ENCODE data around the gene APOA1.

The APOA1 gene

DNA sequence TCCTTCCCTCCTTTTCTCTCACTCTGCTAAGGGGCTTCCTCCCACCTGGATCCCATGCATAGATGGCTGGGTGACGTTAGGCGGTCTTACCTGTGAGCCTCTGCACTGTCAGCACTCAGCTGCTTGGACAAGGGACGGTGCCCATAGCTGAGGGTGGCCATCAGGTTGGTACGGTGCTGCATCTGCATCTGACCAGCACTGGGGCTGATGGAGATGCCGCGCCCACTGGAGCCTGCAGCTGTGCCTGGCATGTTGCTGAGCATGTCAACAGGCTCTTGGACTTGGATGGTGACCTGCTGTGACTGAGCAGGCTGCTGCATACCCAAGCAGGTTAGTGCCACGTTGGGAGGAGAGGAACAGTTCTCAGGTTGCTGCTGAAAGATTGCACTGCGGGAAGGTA is 21.8 kb upstream of the APOA1 start:
- no peak for DNase-seq

DNA sequence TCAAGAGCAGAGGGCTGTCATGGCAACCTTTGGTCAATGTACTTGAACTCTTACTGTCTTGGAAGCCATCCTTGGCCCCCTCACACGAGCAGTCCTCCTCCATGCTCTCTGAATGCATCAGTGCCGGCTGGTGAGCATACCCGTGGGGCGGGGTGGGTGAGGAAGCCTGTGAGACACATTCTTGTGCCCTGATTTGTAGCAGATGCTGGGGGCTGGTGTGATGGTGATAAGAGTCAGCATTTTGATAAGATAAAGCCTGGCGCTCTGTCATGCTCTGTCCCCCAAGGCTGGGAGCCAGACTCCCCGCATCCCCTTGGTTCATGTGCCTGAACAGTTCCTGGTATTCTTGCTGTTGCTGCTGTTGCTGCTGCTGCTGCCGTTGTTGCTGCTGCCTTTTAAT is 20.5 kb upstream of the APOA1 start:
- DNase-seq: no peak

DNA sequence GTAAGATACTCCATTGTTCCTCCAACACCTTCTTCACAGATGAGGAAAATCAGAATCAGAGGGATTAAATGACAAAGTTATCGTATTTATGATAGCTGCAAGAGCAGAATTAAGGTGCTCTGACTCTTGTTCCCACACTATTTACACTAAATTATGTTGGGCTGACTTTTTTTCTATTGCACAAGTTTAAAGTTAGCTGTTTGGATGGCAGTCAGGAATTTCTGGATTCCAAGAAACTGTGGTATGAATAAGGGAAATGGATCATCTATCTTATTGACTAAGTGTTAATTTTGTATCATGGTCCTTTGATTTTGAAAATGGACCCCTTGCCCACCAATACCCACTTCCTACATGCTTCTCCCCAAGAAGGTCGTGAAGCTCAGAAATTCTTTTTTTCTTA is 19.9 kb upstream of the APOA1 start:
- DNase-seq: no peak

DNA sequence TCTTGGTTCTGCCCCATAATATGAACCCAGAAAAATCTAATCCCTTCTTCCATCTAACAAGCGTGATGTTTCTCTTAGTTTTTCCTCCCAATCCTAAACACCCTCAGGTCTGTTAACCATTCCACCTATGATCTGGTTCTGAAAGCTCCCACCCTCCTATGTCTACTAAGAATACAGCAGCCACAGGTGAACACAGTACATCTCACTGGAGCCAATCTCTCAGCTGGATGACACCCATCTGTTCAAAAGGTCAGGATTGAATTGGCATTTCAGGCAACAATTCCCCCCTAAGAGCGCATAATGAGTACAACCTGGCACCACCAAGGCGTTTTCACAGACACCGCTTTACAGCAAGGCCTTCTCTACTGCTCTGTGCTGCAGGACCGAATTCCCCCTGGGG is 19.0 kb upstream of the APOA1 start:
- DNase-seq: no peak

DNA sequence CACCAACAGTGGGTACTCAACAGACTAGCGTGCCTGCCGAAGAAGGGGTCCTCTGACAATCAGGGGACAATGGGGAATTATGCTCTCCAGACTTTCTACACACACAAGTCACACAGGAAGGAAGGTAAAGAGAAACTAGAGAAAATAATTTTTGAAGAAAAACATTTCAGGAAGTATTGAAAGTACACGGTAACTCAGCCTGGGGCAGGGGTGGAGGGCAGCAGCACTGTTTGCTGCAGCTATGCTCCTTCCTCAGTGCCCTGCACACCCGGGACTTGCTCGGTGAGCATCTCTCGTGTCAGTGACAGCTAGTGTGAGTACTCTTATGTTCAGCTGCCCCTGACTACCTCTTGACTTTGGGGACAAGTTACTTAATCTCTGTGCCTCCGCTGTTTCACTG is 18.0 kb upstream of the APOA1 start:
- DNase-seq: no peak

DNA sequence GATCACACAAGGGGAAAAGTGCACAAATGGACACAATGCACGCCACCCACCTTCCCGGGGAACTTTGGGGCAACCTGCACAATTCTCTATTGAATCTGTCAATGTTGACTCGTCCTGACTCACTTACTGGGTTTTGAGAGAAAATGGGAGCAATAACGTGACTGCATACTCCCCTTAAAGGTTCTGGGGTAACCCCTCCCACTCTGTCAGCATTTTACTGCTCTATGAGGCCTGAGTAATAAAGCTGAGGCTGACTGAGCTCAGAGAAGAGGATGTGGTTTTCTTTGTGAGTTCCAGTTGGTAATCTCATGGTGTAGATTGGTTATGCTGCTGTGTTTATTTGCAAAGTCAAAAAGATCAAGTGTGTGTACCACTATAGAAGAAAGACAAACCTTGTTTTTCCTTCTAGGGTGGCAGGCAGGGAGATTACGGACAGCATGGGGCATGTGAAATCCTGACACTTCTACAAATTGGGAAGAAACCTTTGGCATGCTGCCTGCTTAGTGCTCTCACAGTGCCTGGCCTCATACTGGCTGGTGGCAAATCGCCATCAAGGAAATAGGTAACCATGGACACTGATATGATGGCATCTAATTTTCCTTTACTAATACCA is 16.1 kb upstream of the APOA1 start:
- DNase-seq: no peak

DNA sequence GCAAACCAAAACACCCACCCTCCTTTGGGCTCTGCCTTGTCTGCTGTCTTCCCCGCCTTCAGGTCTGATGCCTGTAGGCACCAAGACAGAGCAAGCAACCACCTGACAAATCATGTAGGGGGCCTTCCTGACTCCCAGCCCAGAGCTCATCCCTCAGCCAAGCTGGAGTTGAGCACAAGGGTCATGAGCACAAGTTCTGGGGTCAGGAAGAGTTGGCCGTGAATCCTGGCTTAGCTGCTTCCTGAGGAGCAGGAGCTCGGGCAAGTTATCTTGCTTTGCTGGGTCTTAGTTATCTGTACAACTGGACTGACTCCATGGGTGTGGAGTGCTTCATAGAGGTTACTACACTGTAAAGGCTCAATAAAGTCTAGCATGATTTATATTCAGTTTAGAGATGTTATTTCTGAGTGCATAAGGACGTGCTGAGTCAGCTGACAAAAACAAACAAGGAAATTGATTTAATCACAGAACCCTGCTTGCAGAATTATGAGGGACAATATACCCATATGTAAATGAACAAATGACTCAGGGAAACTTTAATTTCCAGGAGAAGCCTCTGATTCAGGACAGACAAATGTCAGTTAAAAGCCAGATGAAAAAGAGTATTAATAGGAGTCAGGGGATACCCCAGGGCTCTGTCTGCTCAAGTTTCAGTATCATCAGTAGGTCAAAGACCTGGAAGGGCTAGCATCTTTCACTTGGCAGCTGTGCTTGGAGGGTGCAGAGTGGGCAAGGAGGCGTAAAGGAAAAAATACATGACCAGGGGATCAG is 15.0 kb upstream of the APOA1 start:
- peak in 1 of 56 donors; percentile 10 for DNase-seq

DNA sequence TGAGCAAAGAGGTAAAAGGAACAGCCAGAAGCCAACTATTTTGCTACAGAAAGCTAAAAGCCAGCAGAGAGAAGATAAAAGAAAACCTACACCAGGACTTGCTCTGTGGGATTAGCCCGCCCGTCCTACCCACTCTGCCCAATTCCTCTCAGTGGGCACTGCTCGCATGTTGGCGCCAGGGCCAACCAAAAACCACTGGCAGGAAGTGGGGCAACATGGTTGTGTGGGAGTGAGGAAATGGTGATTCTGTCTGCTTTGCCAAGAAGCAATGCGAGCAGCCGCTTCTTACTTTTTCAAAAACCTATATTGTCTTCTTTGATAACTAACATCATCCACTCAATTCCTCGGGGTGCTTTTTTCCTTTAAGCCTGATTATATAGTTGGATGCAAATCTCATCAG is 14.2 kb upstream of the APOA1 start:
- DNase-seq: peak in 2 of 56 donors; percentile 17 to 26

DNA sequence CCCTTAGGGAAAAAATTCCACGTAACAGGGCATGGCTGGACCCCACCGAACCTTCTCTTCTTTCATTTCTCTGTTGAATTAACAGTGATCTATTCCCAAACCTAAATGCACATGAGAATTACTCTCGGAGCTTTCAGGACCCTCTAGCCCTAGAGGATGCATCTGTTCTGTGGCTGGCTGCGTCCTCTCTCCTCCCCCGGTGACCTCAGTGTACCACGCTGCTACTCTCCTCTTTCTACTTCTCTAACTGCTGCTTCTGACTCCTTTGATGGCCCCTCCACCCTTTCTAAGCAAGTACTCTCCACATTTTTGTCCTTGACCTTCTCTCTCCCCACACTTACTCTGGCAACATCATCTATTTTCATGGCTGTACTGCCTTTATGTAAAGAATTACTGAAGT is 12.1 kb upstream of the APOA1 start:
- DNase-seq: no peak

DNA sequence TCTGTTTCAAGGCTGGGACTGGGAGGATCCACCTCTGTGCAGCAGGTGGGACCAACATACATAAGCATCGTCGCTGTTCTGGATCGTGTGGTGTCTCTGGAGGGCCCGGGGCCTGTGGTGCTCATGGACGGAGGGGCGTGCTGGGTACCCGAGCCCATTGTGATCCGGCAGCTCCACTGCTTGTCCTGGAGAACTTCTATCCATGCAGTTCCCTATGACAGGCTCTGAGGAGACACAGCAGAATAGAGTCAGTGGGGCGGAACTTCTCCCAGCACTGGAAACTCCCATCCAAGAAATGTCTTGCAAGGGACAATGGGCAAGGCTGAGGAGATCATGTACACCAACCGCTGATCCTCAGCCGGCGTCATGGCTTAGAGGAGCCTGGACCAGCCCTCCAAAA is 11.6 kb upstream of the APOA1 start:
- DNase-seq: no peak

DNA sequence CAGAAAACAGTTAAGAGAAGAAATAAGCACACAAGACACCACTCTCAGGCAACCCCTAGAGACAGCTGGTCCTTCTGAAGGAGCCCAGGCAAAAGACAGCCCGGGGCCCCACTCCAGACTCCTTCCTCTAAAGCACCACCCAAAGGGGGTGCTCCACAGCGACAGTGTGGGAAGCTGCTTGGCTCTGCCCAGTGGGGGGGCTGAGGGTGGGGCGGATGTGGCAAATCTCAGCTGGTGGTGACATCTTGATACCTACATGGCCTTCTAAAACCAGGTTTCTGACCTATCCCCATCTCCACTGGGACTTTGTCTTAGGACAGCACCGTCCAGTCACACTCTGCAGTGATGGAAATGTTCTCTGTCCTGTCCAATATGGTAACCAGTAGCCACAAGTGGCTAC is 10.2 kb upstream of the APOA1 start:
- DNase-seq: no peak

DNA sequence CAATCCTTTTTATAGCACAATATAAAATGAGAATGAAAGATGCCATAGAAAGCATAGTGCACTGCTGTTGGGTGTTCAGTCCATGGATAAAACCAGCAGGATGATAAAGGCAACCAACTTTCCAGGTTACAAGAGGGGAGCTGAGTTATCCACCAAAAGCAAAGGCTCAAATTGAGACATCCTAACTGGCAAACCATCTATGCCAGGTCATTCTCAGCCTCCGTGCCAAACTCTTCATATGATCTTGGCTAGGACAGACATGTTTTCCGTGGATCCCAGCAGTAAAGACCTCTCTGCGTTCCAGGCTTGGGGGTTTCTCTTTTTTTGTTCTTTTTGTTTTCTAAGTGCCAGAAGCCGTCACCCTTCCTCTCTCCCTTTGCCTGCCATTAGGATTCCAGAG is 7.3 kb upstream of the APOA1 start:
- no peak for DNase-seq

DNA sequence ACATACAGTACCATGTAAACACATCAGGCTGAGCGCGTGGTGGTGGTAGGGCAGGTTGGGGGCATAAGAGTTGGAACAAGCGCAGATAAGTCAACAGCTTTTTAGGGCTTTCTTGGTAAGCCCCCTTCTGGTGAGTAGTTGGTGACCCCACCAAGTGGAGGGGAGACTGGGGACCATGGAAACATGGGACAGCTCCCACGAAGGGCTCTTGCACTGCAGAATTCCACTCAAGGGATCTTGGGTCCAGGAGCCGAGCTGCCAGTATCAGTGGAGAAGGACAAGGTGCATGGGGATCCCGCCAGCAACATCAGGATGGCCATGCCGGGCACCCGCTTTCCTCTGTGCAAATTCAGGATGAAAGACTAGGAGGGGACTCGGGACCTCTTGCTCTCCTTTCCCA is 6.2 kb upstream of the APOA1 start:
- DNase-seq: no peak

DNA sequence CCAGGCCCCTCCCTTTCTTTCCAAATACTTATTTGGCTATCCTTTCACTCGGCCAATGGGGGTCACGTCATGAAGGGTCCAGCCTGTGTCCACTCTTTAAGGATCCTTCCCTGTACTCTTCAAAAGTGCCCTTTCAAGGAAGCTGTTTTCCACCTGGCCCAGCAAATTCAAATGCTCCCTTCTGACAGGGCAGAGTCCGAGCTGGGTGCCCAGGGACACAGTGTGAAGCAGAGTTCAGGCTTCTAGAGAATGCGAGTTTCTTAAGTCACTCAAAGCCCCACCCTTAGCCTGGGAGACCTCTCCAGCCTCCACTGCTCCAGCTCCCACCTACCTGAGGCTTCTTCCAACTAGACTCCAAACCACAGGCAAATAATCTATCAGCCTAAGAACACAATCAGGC is 5.5 kb upstream of the APOA1 start:
- DNase-seq: no peak

DNA sequence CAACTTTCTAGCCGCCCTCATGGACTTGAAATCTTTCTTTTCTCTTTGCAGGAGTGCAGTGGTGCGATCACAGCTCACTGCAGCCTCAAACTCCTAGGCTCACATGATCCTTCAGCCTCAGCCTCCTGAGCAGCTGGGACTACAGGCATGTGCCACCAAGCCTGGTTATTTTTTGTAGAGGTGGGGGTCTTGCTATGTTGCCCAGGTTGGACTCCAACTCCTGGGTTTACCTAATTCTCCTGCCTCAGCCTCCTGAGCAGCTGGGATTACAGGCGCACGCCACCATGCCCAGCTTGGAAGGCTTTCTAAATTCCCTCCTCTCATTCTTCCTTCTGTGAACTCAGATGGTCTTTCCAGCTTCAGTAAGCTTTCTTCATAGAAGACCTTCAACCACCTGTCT is 4.7 kb upstream of the APOA1 start:
- DNase-seq: no peak

DNA sequence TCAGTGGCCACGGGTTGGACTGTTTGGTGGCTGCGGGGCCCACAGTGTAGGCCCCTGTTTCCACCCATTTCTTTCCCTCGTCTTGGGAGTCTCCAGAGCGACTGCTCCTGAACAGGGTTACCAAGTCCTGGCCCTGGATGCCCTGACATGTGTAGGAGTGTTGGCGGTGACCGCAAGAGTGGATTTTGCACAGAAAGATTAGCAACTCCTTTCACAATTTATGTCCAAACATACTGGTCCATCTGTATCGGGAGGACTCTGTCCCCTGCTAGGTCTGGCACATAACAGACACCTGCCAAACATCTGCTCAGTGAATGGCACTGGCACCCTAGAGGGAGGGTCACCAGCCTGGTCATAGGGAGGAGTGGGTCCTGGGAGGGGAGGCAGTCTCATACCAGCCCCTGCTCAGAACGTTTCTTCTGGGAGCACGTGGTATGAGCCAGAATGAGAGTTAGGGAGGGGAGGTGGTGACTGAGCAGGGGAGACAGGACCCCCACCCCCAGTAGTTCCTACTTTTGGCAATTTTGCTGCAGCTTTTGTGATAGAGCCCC is 3.4 kb upstream of the APOA1 start:
- DNase-seq: peak in 1 of 56 donors; percentile 18

DNA sequence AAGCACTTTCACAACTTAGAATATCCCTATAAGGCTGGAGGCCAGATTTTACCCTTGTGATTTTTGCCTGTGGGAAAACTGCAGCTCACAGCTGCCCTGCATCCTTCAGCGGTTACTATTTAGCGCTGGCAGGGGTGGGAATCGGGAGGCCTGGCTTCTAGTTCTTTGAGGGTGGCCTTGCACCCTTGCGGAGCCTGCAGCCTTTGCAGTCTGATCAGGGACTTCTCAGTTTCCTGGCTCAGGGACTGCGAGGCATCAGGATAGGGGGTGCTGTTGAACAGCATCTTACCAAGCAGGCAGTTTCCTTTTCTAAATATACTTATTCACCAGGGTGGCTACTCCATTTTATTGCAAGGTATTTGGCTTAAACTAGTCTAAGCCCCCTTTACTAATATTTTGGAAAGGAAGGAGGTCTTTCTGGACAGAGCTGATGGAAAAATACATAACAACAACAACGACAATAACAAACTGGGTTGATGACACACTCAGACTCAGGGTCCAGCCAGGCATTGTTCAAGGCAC is 2.9 kb upstream of the APOA1 start:
- DNase-seq: peak in 19 of 56 donors; percentile 8 to 47 (median 21)

DNA sequence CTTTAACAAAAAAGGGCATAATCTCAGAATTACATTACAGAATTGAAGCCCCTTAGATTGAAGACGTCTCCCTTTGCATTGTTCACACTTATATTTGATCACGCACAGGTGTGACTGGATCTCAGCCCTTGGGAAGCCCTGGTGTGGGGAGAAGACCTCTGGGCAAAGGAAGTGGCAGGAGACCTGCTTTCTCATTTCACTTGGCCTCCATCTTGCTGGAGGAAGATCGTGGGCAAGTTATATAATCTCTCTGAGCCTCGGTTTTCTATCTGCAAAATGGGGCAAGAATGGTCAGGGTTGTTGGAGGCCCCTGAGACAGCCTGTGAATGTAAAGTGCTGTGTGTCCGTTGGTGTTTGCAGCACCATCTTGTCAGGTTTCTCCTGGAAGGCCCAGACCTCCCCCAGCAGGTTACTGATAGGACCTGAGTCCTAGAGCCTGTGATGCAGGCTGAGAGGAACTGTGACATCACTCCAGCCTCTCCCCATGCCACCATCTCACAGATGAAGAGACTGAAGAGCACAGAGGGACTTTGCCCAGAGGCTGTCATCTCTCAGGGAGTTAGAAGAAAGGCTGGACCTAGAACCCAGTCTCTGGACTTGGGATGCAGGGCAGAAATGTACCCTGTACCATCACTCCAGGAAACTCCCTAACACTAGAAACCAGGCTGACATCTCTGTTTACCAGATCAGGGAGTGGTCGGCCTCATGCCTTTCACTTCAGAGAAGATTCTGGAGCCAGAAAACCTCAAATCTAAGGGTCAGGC is 1.1 kb upstream of the APOA1 start:
- DNase-seq: no peak

DNA sequence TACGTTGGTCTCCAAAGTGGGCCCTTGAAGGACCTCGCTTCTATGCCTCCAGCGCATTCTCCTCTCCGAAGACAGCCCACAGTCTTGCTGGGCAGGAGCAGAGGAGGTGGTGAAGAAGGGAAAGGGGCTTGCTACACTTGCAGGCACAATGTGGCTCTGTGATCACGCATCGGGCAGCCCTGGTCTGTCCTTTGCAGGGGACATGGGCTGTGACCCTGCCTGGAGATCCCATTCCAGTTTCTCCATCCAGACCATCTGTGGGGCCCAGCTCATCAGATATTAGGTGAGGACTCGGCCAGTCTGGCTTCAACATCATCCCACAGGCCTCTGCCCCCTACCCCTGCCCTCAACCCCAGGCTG is 810 bp downstream of the APOA1 start:
- DNase-seq: no peak

DNA sequence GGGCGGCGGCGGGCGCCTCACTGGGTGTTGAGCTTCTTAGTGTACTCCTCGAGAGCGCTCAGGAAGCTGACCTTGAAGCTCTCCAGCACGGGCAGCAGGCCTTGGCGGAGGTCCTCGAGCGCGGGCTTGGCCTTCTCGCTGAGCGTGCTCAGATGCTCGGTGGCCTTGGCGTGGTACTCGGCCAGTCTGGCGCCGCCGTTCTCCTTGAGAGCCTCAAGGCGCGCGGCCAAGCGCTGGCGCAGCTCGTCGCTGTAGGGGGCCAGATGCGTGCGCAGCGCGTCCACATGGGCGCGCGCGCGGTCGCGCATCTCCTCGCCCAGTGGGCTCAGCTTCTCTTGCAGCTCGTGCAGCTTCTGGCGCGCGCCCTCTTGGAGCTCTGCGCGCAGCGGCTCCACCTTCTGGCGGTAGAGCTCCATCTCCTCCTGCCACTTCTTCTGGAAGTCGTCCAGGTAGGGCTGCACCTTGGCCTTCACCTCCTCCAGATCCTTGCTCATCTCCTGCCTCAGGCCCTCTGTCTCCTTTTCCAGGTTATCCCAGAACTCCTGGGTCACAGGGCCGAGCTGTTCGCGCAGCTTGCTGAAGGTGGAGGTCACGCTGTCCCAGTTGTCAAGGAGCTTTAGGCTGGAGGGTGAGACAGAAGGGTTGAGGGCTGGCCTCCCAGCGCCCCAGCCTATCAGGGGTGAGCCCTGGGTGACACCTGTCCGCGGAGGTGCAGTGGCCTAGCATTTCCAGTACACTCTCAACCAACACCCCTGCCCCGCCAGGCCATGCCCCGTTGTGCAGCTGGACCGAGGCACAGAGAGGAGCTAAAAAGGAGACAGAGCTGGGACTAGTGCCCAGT is 1.4 kb downstream of the APOA1 start:
- DNase-seq: peak; percentile 37 to 93 (median 78)

Data from nucleus accumbens (tissue), 56 donors.